Mononuclear cell (primary cell): ENCODE results near the gene STPG2. TPM values are rescaled to one million over a fixed set of nuclear protein-coding genes. Genes with fewer than 3 reads are reported as not detected.

Experiments used
- H3K27me3 ChIP-seq: 2 replicates; pipeline ENCODE4 v1.6.0; 2011; ENCODE audit warnings: low read length, control low read depth; ENCODE audit not compliant: insufficient read depth
- H3K4me1 ChIP-seq: 2 replicates; pipeline ENCODE4 v1.5.1; 2011; ENCODE audit warnings: mild to moderate bottlenecking, low read length, control low read depth; ENCODE audit not compliant: insufficient read depth
- H3K4me3 ChIP-seq: 2 replicates; pipeline ENCODE4 v1.5.1; 2011; ENCODE audit warnings: mild to moderate bottlenecking, low read length, moderate library complexity
- H3K9me3 ChIP-seq: 2 replicates; pipeline ENCODE4 v1.5.1; 2011; ENCODE audit warnings: low read depth, mild to moderate bottlenecking, control low read depth, low read length
- total RNA-seq: library from RNA; depleted of rRNA; stranded (reverse); fragments of >200 nt; gene quantifications from one replicate; pipeline ENCODE4 v1.2.3, GENCODE V29; 2012

Gene STPG2
- total RNA-seq, 1 donor: 0.73 TPM

- H3K4me1 ChIP-seq: no peaks in the 10 kb centered on the region
- no peaks in the 10 kb centered on the region for H3K9me3 ChIP-seq
- no peaks in the 10 kb centered on the region for H3K27me3 ChIP-seq
- no peak overlapping the region for H3K4me3 ChIP-seq
These were observed 612.6 kb downstream of the STPG2 start for GRCh38 chr4:97530676-97531075.

DNA sequence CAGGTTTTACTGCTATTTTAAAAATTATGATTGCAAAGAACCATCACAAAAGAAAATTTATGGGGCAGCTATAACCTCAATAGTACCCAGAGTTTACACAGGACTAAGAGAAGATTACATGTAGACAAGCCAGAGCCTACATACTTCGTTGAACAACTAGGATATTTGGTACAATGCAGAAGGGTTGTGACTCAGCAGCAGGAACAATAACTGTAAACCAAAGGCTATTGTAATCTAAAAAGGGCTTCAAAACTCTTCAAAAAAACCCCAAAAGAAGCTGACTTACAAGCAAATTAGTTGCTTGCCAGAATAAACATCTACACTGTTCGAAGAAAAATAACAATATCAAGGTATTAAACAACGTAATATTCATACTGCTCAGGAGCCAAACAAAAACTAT lies 618.0 kb downstream of the STPG2 start:
- H3K9me3 ChIP-seq: no peaks in the 10 kb centered on the region
- no peaks in the 10 kb centered on the region for H3K27me3 ChIP-seq
- H3K4me3 ChIP-seq: no peak overlapping the region
- H3K4me1 ChIP-seq: no peaks in the 10 kb centered on the region

DNA sequence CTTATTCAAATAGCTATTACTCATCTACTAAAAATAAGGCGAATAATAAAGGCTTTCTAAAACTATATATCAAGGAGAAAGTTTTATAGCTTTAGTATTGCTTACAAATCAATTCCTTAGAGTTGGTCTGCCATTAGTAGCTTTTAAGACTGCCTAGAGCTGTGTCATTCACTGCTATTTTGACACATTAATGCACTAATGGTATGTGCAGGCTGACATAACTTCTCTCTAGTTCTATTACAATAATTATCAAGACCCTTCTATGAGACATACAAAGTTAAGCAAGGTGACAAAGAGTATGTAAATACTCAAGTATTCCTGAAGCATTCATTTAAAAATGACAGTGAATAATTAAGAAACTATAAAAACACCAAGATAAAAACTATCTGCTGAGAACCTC lies 625.3 kb downstream of the STPG2 start:
- no peaks in the 10 kb centered on the region for H3K9me3 ChIP-seq
- no peaks in the 10 kb centered on the region for H3K4me1 ChIP-seq
- H3K4me3 ChIP-seq: no peak overlapping the region
- no peaks in the 10 kb centered on the region for H3K27me3 ChIP-seq

GRCh38 chr4:97513917-97514316 lies 629.4 kb downstream of the STPG2 start:
- H3K4me1 ChIP-seq: no peaks in the 10 kb centered on the region
- no peaks in the 10 kb centered on the region for H3K27me3 ChIP-seq
- H3K9me3 ChIP-seq: no peaks in the 10 kb centered on the region
- no peak overlapping the region for H3K4me3 ChIP-seq

Other genes starting within 250 kb of the STPG2 start
- gene RAP1GDS1, start 117.9 kb upstream of the STPG2 start, total RNA-seq: 44.4 TPM